Spleen (tissue), 11 donors: Measurements from ENCODE around the gene MAOB. TPM values are rescaled to one million over a fixed set of nuclear protein-coding genes. Genes with fewer than 3 reads are reported as not detected.

ENCODE experiments used
- DNase-seq: peaks from one replicate; pipeline ENCODE4 v3.0.0-alpha.2; 2020
- H3K27ac ChIP-seq, 8 donors: fragments of 200-600 bp; sonication (generic) in 7 of 8; 1 replicate in 4 of 8; 2 replicates in 4 of 8; pipeline versions ENCODE4 v1.5.0 to v1.8.0; 2016 to 2021; ENCODE audit warnings: inconsistent platforms in 4 of 8, mild to moderate bottlenecking in 4 of 8, moderate library complexity in 1 of 8
- H3K27me3 ChIP-seq, 7 donors: fragments of 200-600 bp; sonication (generic) in 6 of 7; replicated peaks in 1 of 7; 1 replicate in 4 of 7; 2 replicates in 3 of 7; pipeline versions ENCODE4 v1.5.0 to v1.8.0; 2016 to 2021; ENCODE audit warnings: inconsistent platforms in 3 of 7, mild to moderate bottlenecking in 1 of 7
- H3K36me3 ChIP-seq, 6 donors: fragments of 200-600 bp; sonication (generic) in 5 of 6; 1 replicate in 4 of 6; 2 replicates in 2 of 6; pipeline versions ENCODE4 v1.5.0 to v1.8.0; 2016 to 2021; ENCODE audit warnings: inconsistent platforms in 2 of 6
- H3K4me1 ChIP-seq, 6 donors: fragments of 200-600 bp; sonication (generic) in 5 of 6; 1 replicate in 3 of 6; 2 replicates in 3 of 6; pipeline versions ENCODE4 v1.5.0 to v1.8.0; 2016 to 2021; ENCODE audit warnings: inconsistent platforms in 3 of 6
- H3K4me3 ChIP-seq, 8 donors: fragments of 200-600 bp; sonication (generic) in 7 of 8; 1 replicate in 4 of 8; 2 replicates in 4 of 8; pipeline versions ENCODE4 v1.5.0 to v1.8.0; 2016 to 2021; ENCODE audit warnings: inconsistent platforms in 4 of 8, mild to moderate bottlenecking in 4 of 8, moderate library complexity in 2 of 8
- H3K9me3 ChIP-seq, 8 donors: fragments of 200-600 bp; sonication (generic) in 7 of 8; 1 replicate in 4 of 8; 2 replicates in 4 of 8; pipeline versions ENCODE4 v1.5.0 to v1.8.0; 2016 to 2021; ENCODE audit warnings: inconsistent platforms in 4 of 8
- POLR2A ChIP-seq, 3 donors: fragments of 450-650 bp; IDR thresholded peaks; one replicate each; pipeline ENCODE4 v1.5.1; 2017; ENCODE audit warnings: antibody characterized with exemption in 3 of 3, mild to moderate bottlenecking in 1 of 3
- POLR2AphosphoS5 ChIP-seq, 3 donors: sonication (generic); formaldehyde crosslinking; IDR thresholded peaks; one replicate each; pipeline ENCODE4 v1.5.1; 2017; ENCODE audit warnings: antibody characterized with exemption in 3 of 3
- WGBS, 5 donors: extraction: QIAGEN DNeasy Blood & Tissue Kit in 3 of 5; methylation state at CpG; one replicate each; pipeline versions ENCODE4 v1.1.5 to v1.1.7; 2013 to 2018; 5-methylcytosine and 5-hydroxymethylcytosine counted together
- intact Hi-C: fragments of 100-400 bp; cut with DNase I; formaldehyde crosslinking; loops from one replicate; pipeline ENCODE4 v1.15.0; 2023; ENCODE audit warnings: low total_unique reads
- polyA plus RNA-seq, 3 donors: library from polyadenylated mRNA; stranded (reverse); fragments of 200-250 nt; gene quantifications; one replicate each; pipeline ENCODE4 v1.2.1, GENCODE V29; 2013
- total RNA-seq, 7 donors: library from RNA; depleted of rRNA in 3 of 7; stranded (reverse); fragments of >200 nt in 3 of 7; fragmentation: NEBNext Ultra II Directional in 4 of 7; extraction: Animal tissue kit (Norgen Biotek cat#: 25700) in 4 of 7; gene quantifications; one replicate each; pipeline versions ENCODE4 v1.1.0 to v1.2.1, GENCODE V29; 2016 to 2021
- TF ChIP-seq, protein P1 (sequence below), 11 experiments: fragments of 200-600 bp in 7 of 11; fragments of 450-650 bp in 4 of 11; sonication (generic) in 4 of 11; IDR thresholded peaks in 8 of 11; conservative IDR thresholded peaks in 3 of 11; 1 replicate in 7 of 11; 2 replicates in 4 of 11; pipeline versions ENCODE4 v1.4.0 to v1.8.0; 2016 to 2021; ENCODE audit warnings: antibody characterized with exemption in 11 of 11, inconsistent platforms in 4 of 11, mild to moderate bottlenecking in 1 of 11
- donor health status: healthy with polysubstance abuse.
- donor health status: DM: no; HTN: no; CAD: no; lungs with moderate emphysema.
- donor health status: DM: no; HTN: no; CAD: no.
- donor health status: Bipolar disorder and iron deficiency.
- donor health status: healthy.
- donor health status: DM: no; HTN: no; CAD: no.
- donor health status: DM: yes; HTN: yes; CAD: no.

MAOB gene
- total and polyA plus RNA-seq, 10 donors, result 0.60 to 8.7 (median 1.6) TPM

DNA sequence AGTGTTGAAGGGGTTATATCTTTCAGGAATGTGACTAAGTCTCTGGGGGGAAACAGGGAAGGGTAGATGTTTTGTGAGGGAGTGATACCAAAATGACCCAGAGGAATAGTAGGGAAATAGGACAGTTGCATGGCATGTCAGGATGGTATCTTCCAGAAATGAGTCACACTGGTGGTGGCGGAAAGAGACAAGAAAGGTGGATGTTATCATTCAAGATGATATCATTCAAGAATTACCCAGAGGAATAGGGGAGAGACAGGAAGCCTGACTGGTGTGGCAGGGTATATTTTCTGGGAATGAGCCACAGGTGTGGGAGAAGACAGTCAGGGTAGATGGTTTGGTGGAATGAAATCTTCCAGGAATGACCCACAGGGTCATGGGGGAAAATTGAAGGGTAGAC is 165.1 kb downstream of the MAOB start:
- Histone ChIP-seq H3K4me1 (no peaks in the 10 kb centered on the region), H3K4me3 (no peak overlapping the region), H3K36me3 (no peaks in the 10 kb centered on the region), H3K27ac (no peak overlapping the region), H3K9me3 (peaks cover 0 to 16% (median 0%) of the 10 kb centered on the region in 8 donors), H3K27me3 (peaks cover 0 to 4% (median 0%) of the 10 kb centered on the region in 7 donors)
- TF ChIP-seq, protein P1, sequence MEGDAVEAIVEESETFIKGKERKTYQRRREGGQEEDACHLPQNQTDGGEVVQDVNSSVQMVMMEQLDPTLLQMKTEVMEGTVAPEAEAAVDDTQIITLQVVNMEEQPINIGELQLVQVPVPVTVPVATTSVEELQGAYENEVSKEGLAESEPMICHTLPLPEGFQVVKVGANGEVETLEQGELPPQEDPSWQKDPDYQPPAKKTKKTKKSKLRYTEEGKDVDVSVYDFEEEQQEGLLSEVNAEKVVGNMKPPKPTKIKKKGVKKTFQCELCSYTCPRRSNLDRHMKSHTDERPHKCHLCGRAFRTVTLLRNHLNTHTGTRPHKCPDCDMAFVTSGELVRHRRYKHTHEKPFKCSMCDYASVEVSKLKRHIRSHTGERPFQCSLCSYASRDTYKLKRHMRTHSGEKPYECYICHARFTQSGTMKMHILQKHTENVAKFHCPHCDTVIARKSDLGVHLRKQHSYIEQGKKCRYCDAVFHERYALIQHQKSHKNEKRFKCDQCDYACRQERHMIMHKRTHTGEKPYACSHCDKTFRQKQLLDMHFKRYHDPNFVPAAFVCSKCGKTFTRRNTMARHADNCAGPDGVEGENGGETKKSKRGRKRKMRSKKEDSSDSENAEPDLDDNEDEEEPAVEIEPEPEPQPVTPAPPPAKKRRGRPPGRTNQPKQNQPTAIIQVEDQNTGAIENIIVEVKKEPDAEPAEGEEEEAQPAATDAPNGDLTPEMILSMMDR (IDR thresholded peaks at IDR 0.05 in 8 of 11, conservative IDR thresholded peaks at IDR 0.05 in 3 of 11), result no peak
- TF ChIP-seq POLR2AphosphoS5 (IDR thresholded peaks at IDR 0.05), result no peak
- TF ChIP-seq POLR2A (IDR thresholded peaks at IDR 0.05), result no peak
- WGBS, 5 donors, result 85 to 100% (median 95%) methylated on average over 1 of the region's 1 CpG
- intact Hi-C loops, result no loop called here
- DNase-seq, result no peak

DNA sequence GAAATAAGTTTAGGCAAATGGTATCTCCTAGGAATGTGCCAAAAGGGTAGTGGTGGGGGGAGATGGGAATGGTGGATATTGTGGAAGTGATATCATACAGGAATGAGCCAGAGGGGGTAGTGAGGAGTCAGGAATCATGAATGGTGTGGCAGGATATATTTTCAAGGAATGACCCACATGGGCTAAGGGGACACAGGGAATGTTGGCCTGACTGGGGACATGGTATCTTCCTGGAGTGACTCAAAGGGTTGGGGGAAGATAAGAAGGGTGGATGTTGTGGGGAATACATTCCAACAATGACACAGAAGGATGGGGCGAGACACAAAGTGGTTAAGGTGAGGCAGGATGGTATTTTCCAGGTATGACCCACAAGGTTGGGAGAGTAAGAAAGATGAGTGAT is 165.6 kb downstream of the MAOB start:
- H3K9me3 ChIP-seq, result peaks cover 0 to 13% (median 0%) of the 10 kb centered on the region in 8 donors
- TF ChIP-seq, protein P1 (IDR thresholded peaks at IDR 0.05 in 8 of 11, conservative IDR thresholded peaks at IDR 0.05 in 3 of 11), result no peak
- TF ChIP-seq POLR2A (IDR thresholded peaks at IDR 0.05), result no peak
- TF ChIP-seq POLR2AphosphoS5 (IDR thresholded peaks at IDR 0.05), result no peak
- H3K4me3 ChIP-seq, result no peak overlapping the region
- no peaks in the 10 kb centered on the region for H3K4me1 ChIP-seq
- intact Hi-C loops, result no loop called here
- no peak overlapping the region for H3K27ac ChIP-seq
- no peak for DNase-seq
- H3K27me3 ChIP-seq, result peaks cover 0 to 7% (median 0%) of the 10 kb centered on the region in 7 donors
- H3K36me3 ChIP-seq, result no peaks in the 10 kb centered on the region
- 79 to 95% (median 85%) methylated on average over 1 of the region's 1 CpG for WGBS, 5 donors

Other genes starting within 250 kb of the MAOB start
- 10 to 100 TPM in 3 of 7 donors, 1 to 10 TPM in 4; 1.5 to 24.9 (median 8.9) TPM for gene MAOA, start 226.2 kb downstream of the MAOB start, total RNA-seq
- 1 to 10 TPM; 3.8 to 7.2 (median 6.1) TPM for gene MAOA, start 226.2 kb downstream of the MAOB start, polyA plus RNA-seq
- gene NDP, start 90.9 kb upstream of the MAOB start, total RNA-seq, result under 1 TPM in 1 of 7 donors, not detected in 6; 0.55 TPM
- gene NDP, start 90.9 kb upstream of the MAOB start, polyA plus RNA-seq, result under 1 TPM; 0.04 to 0.38 (median 0.36) TPM